HG03060 (cell line): Measurements from ENCODE around the gene AMBRA1.

Experiments used
- ATAC-seq: cut with Tn5 transposase; IDR thresholded peaks from one replicate; pipeline ENCODE4 v1.9.1; 2021; ENCODE audit warnings: low read depth, moderate number of reproducible peaks; ENCODE audit not compliant: unreplicated experiment

AMBRA1 gene

GRCh38 chr11:46540807-46541206 is 53.0 kb downstream of the AMBRA1 start:
- ATAC-seq = no peak

- peak; percentile 46 for ATAC-seq
Measured at GRCh38 chr11:46537537-46538295, 56.1 kb downstream of the AMBRA1 start.

GRCh38 chr11:46537121-46537520 is 56.7 kb downstream of the AMBRA1 start:
- no peak for ATAC-seq

GRCh38 chr11:46535688-46536087 is 58.1 kb downstream of the AMBRA1 start:
- ATAC-seq = no peak

GRCh38 chr11:46534711-46535110 is 59.1 kb downstream of the AMBRA1 start:
- ATAC-seq = no peak

GRCh38 chr11:46533396-46534100 is 60.3 kb downstream of the AMBRA1 start:
- no peak for ATAC-seq

- no peak for ATAC-seq
Measured at GRCh38 chr11:46529928-46530574, 63.8 kb downstream of the AMBRA1 start.

GRCh38 chr11:46529095-46529905 is 64.5 kb downstream of the AMBRA1 start:
- no peak for ATAC-seq

- ATAC-seq = no peak
Measured at GRCh38 chr11:46528445-46529094, 65.3 kb downstream of the AMBRA1 start.

GRCh38 chr11:46527591-46528130 is 66.2 kb downstream of the AMBRA1 start:
- no peak for ATAC-seq

GRCh38 chr11:46526216-46527215 is 67.3 kb downstream of the AMBRA1 start:
- no peak for ATAC-seq

- no peak for ATAC-seq
Measured at GRCh38 chr11:46524201-46524770, 69.5 kb downstream of the AMBRA1 start.

GRCh38 chr11:46523290-46523689 is 70.5 kb downstream of the AMBRA1 start:
- no peak for ATAC-seq

GRCh38 chr11:46522682-46523281 is 71.0 kb downstream of the AMBRA1 start:
- no peak for ATAC-seq

GRCh38 chr11:46521961-46522681 is 71.7 kb downstream of the AMBRA1 start:
- no peak for ATAC-seq

GRCh38 chr11:46520971-46521745 is 72.7 kb downstream of the AMBRA1 start:
- no peak for ATAC-seq

- ATAC-seq = no peak
Measured at GRCh38 chr11:46519351-46519750, 74.5 kb downstream of the AMBRA1 start.
